DND-41 (cell line): ENCODE results near the gene TDRD7.

Experiments used
- ATAC-seq: fragments of 200-7000 bp; cut with Tn5 transposase; 3 replicates; pipeline ENCODE4 v1.9.1; 2021; ENCODE audit warnings: low read depth; ENCODE audit not compliant: insufficient read depth
- DNase-seq: peaks from one replicate; pipeline ENCODE4 v3.0.0-alpha.2; 2020
- H2AFZ ChIP-seq: 2 replicates; pipeline ENCODE4 v1.6.0; 2012; ENCODE audit warnings: low read depth, low read length
- H3K27ac ChIP-seq: 2 replicates; pipeline ENCODE4 v1.5.1; 2012; ENCODE audit warnings: low read length, inconsistent platforms
- H3K27me3 ChIP-seq: fragments of 200-600 bp; sonication (generic); 2 replicates; pipeline ENCODE4 v1.6.0; 2012; ENCODE audit warnings: low read length, mild to moderate bottlenecking, inconsistent platforms; ENCODE audit not compliant: insufficient read depth, poor library complexity
- H3K36me3 ChIP-seq: 2 replicates; pipeline ENCODE4 v1.5.1; 2012; ENCODE audit warnings: low read length, inconsistent platforms; ENCODE audit not compliant: insufficient read depth
- H3K4me1 ChIP-seq: 2 replicates; pipeline ENCODE4 v1.5.1; 2012; ENCODE audit warnings: mild to moderate bottlenecking, low read length; ENCODE audit not compliant: insufficient read depth
- H3K4me2 ChIP-seq: 2 replicates; pipeline ENCODE4 v1.6.0; 2012; ENCODE audit warnings: mild to moderate bottlenecking, moderate library complexity, low read length, inconsistent platforms; ENCODE audit not compliant: insufficient read depth
- H3K4me3 ChIP-seq, 2 experiments: fragments of 200-600 bp in 1 of 2; shearing (Covaris generic) in 1 of 2; 2 replicates each; pipeline ENCODE4 v1.5.1; 2012 to 2016; ENCODE audit warnings: inconsistent platforms in 2 of 2, low read length in 2 of 2, mild to moderate bottlenecking in 2 of 2, low read depth in 1 of 2, moderate library complexity in 1 of 2
- H3K79me2 ChIP-seq: 2 replicates; pipeline ENCODE4 v1.6.0; 2012; ENCODE audit warnings: low read length, inconsistent platforms; ENCODE audit not compliant: insufficient read depth
- H3K9ac ChIP-seq: 2 replicates; pipeline ENCODE4 v1.6.0; 2012; ENCODE audit warnings: low read depth, mild to moderate bottlenecking, inconsistent platforms, low read length, moderate library complexity
- H3K9me3 ChIP-seq: 2 replicates; pipeline ENCODE4 v1.5.1; 2012; ENCODE audit warnings: low read length, moderate library complexity, mild to moderate bottlenecking, inconsistent platforms; ENCODE audit not compliant: insufficient read depth, severe bottlenecking
- H4K20me1 ChIP-seq: 2 replicates; pipeline ENCODE4 v1.6.0; 2012; ENCODE audit warnings: low read length; ENCODE audit not compliant: insufficient read depth
- EZH2 ChIP-seq: IDR thresholded peaks from 3 replicates; pipeline ENCODE4 v1.6.1; 2012; ENCODE audit warnings: borderline replicate concordance, low read depth, mild to moderate bottlenecking, moderate library complexity, low read length, inconsistent platforms; ENCODE audit not compliant: severe bottlenecking
- TF ChIP-seq, protein P1 (sequence below): IDR thresholded peaks from 2 replicates; pipeline ENCODE4 v1.5.1; 2012; ENCODE audit warnings: borderline replicate concordance, low read length, moderate library complexity, mild to moderate bottlenecking; ENCODE audit not compliant: poor library complexity, severe bottlenecking; ENCODE audit errors: extremely low read depth

The TDRD7 gene

DNA sequence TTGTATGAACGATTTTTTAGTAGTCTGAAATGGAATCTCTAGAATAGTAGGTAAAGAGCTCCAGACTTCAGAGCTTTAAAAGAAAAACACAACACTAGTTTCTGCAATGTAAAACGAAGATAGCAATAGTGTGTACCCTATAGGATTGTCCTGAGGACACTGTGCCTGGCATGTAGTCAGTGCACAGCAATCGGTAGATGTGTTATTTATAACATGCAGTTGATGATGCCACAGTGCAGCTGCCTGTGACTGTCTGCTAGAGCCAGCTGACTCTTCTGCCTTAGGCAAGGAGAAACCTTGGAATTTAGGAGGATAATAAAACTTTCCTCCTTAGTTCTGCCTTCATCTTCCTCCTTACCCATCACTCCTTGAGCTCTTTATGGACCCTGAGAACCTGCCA lies 61.8 kb downstream of the TDRD7 start:
- Histone ChIP-seq H3K9me3 (no peaks in the 10 kb centered on the region), H3K27ac (no peak overlapping the region), H3K9ac (no peak overlapping the region), H3K4me2 (no peak overlapping the region), H2AFZ (no peak overlapping the region), H3K4me1 (no peaks in the 10 kb centered on the region), H3K36me3 (no peaks in the 10 kb centered on the region), H3K4me3 (no peak overlapping the region), H3K27me3 (no peaks in the 10 kb centered on the region), H3K79me2 (no peaks in the 10 kb centered on the region), H4K20me1 (no peaks in the 10 kb centered on the region)
- ATAC-seq (no peak), DNase-seq (no peak)
- no peak for TF ChIP-seq EZH2
- TF ChIP-seq, protein P1, sequence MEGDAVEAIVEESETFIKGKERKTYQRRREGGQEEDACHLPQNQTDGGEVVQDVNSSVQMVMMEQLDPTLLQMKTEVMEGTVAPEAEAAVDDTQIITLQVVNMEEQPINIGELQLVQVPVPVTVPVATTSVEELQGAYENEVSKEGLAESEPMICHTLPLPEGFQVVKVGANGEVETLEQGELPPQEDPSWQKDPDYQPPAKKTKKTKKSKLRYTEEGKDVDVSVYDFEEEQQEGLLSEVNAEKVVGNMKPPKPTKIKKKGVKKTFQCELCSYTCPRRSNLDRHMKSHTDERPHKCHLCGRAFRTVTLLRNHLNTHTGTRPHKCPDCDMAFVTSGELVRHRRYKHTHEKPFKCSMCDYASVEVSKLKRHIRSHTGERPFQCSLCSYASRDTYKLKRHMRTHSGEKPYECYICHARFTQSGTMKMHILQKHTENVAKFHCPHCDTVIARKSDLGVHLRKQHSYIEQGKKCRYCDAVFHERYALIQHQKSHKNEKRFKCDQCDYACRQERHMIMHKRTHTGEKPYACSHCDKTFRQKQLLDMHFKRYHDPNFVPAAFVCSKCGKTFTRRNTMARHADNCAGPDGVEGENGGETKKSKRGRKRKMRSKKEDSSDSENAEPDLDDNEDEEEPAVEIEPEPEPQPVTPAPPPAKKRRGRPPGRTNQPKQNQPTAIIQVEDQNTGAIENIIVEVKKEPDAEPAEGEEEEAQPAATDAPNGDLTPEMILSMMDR, result no peak

DNA sequence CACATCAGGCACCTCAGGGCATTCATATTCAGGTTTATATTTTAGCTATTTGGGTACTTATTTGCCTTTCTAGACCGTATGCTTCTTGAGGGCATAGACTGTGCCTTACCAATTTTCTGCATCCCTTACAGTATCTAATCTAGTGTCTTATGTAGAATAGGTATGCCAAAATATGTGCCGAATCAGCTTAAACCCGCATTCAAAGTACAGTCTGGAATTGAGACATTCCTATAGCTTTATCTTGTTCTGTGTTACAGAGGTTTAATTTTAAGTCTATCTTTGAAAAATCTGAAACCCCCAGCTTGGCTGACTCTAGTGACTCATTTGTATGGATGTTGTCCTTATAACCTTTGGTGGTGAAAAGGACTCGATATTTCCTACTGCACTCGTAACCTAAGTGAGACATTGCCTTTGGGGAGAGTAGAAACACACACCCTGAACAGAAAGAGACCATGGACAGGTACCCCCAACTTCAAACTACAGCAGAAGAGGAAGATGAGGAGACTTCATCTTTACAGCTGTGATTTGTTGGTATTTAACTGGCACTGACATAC lies 62.6 kb downstream of the TDRD7 start:
- Histone ChIP-seq H3K4me3 (no peak overlapping the region), H3K4me2 (no peak overlapping the region), H2AFZ (no peak overlapping the region), H3K27me3 (no peaks in the 10 kb centered on the region), H3K36me3 (no peaks in the 10 kb centered on the region), H4K20me1 (no peaks in the 10 kb centered on the region), H3K4me1 (no peaks in the 10 kb centered on the region), H3K79me2 (no peaks in the 10 kb centered on the region), H3K27ac (no peak overlapping the region), H3K9me3 (no peaks in the 10 kb centered on the region), H3K9ac (no peak overlapping the region)
- ATAC-seq, result no peak
- DNase-seq, result no peak
- TF ChIP-seq EZH2, result no peak
- TF ChIP-seq, protein P1, result no peak

DNA sequence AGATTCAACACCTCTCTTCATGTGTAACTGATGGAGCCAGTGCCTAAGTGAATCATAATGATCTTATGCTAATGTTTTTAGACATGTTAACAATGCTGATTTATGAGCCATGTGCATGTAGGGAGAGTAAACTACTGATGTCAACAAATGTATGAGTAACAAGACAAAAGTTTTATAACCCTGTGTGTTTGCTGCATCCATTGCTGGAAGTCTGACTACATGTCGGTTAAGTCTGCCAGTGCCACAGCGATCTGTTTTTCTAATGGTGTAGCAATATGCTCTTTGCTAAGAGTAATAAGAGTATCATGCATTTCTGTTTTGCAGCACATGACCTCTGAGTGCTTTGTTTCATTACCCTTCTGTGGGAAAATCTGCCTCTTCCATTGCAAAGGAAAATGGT lies 63.2 kb downstream of the TDRD7 start:
- Histone ChIP-seq H4K20me1 (no peaks in the 10 kb centered on the region), H3K27me3 (no peaks in the 10 kb centered on the region), H3K36me3 (no peaks in the 10 kb centered on the region), H3K9ac (no peak overlapping the region), H3K4me1 (no peaks in the 10 kb centered on the region), H3K79me2 (no peaks in the 10 kb centered on the region), H3K27ac (no peak overlapping the region), H3K4me2 (no peak overlapping the region), H3K4me3 (no peak overlapping the region), H3K9me3 (no peaks in the 10 kb centered on the region), H2AFZ (no peak overlapping the region)
- TF ChIP-seq, protein P1, result no peak
- TF ChIP-seq EZH2, result no peak
- ATAC-seq, result no peak
- DNase-seq, result no peak
